GM21515 (cell line): ENCODE data around the gene TBC1D3B.
"Not testable (repeated sequence)": the region's sequence is repeated elsewhere in the genome, so short reads cannot be mapped to it uniquely, and the experiment has no call there.

Experiments
- ATAC-seq: cut with Tn5 transposase; IDR thresholded peaks from one replicate; pipeline ENCODE4 v1.9.1; 2021; ENCODE audit not compliant: unreplicated experiment

Gene TBC1D3B

DNA sequence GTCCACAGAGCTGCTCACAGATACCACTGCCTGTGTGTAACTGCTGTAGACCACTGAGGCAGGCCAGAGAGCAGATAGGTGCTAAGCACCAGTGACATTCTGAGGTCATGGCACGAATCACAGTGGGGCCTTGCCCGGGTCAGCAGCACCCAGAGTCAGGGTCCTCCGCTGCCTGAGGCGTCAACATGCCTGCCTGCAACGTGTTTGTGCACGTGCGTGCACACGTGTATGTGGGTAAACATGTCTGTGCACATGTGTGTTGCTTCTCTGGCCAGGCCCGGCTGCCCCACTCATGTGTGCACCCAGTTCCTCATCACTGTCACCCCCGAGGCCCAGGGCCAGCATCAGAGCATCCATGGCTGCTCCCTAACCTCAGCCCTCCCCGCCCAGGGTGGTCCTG is at the start of gene TBC1D3B:
Gene TBC1D3B (minus strand): TSS at position 101 of the 400 bp plus-strand sequence. CDS start 1,586 bp downstream, outside the sequence.
- not testable (repeated sequence) for ATAC-seq

- not testable (repeated sequence) for ATAC-seq
These were observed 46.5 kb upstream of the TBC1D3B start for GRCh38 chr17:36222967-36223366.

DNA sequence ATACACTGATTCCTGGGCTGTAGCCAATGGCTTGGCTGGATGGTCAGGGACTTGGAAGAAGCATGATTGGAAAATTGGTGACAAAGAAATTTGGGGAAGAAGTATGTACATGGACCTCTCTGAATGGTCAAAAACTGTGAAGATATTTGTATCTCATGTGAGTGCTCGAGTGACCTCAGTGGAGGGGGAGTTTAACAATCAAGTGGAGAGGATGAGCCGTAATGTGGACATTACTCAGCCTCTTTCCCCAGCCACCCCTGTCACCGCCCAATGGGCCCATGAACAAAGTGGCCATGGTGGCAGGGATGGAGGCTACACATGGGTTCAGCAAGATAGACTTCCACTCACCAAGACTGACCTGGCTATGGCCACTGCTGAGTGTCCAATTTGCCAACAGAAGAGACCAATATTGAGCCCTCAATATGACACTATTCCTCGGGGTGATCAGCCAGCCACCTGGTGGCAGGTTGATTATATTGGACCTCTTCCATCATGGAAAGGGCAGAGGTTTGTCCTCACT is 45.2 kb upstream of the TBC1D3B start:
- not testable (repeated sequence) for ATAC-seq

DNA sequence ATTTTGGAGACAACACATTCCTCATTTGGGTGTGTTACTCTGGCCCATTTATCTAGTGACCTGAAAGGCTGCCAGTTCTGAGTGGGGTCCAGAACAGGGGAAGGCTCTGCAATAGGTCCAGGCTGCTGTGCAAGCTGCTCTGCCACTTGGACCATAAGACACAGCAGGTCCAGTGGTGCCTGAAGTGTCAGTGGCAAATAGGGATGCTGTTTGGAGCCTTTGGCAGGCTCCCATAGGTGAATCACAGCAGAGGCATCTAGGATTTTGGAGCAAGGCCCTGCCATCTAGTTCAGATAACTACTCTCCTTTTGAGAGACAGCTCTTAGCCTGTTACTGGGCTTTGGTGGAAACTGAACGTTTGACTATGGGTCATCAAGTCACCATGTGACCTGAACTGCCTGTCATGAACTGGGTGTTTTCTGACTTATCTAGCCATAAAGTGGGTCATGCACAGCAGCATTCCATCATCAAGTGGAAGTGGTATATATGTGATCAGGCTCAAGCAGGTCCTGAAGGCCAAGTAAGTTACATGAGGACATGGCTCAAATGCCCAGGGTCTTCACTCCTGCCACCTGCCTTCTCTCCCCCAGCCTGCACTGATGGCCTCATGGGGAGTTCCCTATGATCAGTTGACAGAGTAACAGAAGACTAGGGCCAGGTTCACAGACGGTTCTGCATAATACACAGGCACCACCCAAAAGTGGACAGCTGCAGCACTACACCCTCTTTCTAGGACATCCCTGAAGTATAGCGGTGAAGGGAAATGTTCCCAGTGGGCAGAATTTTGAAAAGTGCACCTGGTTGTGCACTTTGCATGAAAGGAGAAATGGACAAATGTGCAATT is 44.5 kb upstream of the TBC1D3B start:
- not testable (repeated sequence) for ATAC-seq

- not testable (repeated sequence) for ATAC-seq
These were observed 43.1 kb upstream of the TBC1D3B start for GRCh38 chr17:36219556-36219955.

DNA sequence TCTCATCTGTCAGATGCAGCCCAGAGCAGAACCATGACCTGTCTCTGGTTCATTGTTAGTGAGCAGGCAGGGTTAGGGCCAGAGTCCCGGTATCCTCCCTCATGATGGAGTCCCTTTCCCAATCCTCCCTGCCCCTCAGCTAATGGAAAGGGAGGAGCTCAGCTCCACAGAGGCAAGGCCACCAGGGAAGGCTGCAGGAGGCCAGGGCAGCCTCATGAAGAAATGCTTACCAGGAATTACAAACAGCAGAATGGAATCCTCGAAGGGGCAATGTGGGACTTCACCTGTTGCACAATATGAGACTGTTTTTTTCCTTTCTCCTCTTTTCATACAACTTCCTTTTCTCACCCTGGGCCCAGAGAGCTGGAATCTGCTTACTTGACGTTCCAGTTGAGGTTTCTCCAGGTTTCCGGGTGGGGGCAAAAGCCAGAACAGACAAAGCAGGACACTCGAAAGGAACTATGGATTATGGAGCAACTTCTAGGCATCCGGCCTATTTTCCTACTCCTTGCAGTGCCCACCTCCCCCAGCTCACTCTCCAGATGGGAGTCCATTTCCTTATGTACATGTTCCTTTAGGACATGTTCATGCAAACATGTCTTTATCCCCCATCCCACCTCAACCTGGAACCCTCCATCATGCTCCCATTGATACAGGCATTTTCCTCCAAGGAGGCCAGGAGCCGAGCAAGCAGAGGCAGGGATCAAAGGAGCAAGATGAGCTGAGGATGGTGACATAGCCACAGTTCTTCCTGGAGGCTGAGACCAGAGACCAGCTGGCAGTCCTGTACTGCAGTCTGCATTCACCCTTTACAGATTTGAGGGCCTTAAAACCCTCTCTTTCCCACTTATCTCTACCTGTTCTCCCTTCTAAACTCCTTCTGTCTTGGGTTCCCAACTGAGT is 39.2 kb upstream of the TBC1D3B start:
- not testable (repeated sequence) for ATAC-seq

DNA sequence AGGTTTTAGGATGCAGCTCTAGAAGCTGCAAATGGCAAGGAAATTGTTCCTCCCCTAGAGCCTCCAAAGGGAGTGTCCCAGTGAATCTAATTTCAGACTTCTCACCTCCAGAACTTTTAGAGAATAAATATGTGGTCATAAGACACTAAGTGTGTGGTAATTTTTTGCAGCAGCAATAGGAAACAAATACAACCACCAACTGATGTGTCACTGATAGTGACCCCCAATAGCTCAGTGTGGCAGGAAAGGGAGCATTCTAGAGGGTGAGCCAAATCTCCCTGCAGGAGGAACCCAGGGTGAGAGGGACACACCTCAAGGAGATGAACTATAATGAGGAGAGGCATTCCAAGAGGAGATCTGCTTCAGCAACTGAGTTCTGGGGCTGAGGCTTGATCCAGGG is 38.5 kb upstream of the TBC1D3B start:
- ATAC-seq: no peak

GRCh38 chr17:36213695-36214094 is 37.3 kb upstream of the TBC1D3B start:
- ATAC-seq: no peak

GRCh38 chr17:36212966-36213365 is 36.5 kb upstream of the TBC1D3B start:
- ATAC-seq: no peak

GRCh38 chr17:36212272-36212605 is 35.8 kb upstream of the TBC1D3B start:
- ATAC-seq: no peak

DNA sequence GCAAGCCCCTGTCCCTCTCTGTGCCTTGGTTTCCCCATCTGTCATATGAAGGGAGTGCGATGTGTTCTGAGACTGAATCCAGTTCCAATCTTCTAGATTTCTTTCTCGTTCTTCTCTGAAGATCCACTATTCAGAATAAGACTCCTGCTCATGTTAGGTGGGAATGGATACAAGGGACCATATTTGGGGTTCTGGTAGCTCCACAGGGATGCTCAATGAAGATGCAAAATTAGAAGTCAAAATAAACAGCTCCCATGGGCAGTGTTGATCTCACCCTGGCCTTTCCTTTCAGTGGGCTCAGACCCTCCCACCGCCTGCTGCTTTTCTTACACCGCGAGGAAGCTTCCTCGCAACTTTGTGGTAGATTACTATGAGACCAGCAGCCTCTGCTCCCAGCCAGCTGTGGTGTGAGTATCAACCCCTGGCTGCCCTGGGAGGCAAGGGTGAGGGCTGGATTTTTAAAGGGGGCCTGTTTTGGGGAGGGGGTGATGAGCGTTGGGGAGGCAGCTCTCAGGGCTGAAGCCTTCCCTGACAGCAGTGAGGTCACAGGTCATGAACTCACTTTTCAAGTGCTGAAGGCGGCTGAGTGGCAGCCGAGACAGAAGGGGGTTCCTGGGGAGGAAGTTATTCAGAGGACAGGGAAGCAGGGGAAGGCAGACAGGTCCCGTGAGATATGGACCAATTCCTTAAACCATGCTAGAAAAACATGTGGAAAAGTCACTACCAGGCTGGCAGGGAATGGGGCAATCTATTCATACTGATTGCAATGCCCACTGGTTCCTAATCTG is 35.2 kb upstream of the TBC1D3B start:
- ATAC-seq: not testable (repeated sequence)

DNA sequence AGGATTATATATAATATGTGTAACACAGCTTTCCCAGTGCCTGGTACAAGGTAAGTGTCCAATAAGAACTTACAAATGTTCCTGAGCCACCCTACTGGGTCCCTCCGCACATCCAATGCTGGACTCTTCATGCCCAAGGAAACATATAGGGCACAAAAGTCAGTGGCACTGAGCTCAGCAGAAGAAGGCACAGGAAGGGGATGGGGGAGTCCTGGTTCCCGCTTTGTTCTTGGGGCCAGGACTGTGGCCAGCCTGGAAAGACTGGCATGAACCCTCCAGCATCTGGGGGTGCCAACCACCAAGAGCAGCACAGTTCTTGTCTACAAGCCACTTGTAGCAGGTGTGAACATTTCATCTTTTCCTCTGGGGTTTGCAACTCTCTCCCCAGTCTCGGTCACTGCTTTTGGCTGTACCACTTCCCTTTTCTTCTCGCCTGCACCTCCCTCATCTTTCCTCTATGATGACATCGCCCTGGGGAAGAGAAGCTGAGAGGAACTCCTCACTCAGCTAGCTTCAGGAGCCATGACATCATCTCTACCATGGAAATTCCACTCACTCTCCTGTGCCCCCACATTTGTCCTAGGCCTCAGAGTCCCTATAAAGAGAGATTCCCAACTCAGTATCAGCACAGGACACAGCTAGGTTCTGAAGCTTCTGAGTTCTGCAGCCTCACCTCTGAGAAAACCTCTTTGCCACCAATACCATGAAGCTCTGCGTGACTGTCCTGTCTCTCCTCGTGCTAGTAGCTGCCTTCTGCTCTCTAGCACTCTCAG is 34.2 kb upstream of the TBC1D3B start, which contains the start of gene CCL4L2:
Gene CCL4L2 (plus strand): TSS at position 625 of the 773 bp plus-strand sequence.
- ATAC-seq: peak; percentile 64

DNA sequence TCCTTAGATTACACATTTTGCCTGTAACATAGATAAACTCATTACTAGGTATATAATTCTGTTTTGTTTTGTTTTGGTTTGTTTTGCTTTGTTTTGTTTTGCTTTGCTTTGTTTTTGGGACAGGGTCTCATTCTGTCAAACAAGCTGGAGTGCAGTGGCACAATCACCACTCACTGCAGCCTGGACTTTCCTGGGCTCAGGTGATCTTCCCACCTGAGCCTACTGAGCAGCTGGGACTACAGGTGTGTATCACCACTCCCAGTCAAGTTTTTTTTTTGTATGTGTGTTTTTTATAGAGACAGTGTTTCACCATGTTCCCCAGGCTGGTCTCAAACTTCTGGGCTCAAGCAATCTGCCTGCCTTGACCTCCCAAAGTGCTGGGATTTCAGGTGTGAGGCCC is 33.1 kb upstream of the TBC1D3B start:
- no peak for ATAC-seq

GRCh38 chr17:36207383-36207782 is 30.9 kb upstream of the TBC1D3B start:
- not testable (repeated sequence) for ATAC-seq

DNA sequence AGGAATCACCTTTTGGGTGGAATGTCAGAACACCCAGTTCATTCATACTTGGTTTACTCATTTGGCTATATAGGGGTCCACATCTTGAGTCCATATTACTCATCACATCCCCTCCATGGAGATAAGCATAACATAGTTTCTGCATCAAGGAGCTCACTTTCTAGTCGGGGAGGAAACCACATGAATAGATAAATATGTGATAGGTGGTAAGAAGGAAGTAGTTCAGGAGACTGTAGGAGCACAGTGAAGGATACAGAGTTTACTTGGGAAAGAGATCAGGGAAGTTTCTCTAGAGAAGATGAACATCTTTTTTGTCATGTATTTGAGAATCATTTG is 30.0 kb upstream of the TBC1D3B start:
- not testable (repeated sequence) for ATAC-seq

- no peak for ATAC-seq
These were observed 29.4 kb upstream of the TBC1D3B start for GRCh38 chr17:36205637-36206485.

- no peak for ATAC-seq
These were observed 28.5 kb upstream of the TBC1D3B start for GRCh38 chr17:36204724-36205500.

GRCh38 chr17:36203335-36203734 is 26.9 kb upstream of the TBC1D3B start:
- ATAC-seq: no peak
